Measurements from ENCODE around the gene DLG4. TPM values are rescaled to one million over a fixed set of nuclear protein-coding genes. Genes with fewer than 3 reads are reported as not detected.
"Not testable (repeated sequence)": the region's sequence is repeated elsewhere in the genome, so short reads cannot be mapped to it uniquely, and the experiment has no call there.

DLG4 gene
- total RNA-seq, 1 experiment from 2014 or later = 38.3 TPM

DNA sequence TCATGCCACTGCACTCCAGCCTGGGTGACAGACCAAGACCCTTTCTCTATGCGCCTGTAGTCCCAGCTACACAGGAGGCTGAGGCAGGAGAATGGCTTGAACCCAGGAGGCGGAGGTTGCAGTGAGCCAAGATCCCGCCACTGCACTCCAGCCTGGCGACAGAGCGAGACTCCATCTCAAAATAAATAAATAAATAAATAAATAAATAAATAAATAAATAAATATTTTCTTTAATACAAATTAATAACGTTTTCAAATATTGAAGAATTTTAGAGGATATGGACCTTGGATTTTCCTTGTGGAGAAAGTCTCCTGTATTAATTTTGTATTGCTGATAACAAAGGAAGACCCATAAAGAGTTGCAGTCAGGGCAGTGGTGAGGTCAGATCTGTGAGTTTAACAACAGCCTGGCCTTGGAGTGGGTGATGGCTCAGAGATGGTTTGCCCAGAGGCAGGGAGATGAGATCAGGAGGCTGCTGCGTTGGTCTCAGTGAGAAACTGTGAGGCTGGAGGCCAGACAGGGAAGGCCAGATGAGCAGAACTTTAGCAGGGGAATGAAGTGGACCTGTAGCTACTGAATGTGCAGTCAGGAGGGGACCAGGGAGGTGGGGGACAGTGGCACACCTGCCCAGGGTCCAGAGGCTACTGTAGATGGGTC is 36.1 kb downstream of the DLG4 start:
- Histone ChIP-seq H2BK120ac (ENCODE audit: low read depth, low read length, poor library complexity, severe bottlenecking) (no peak overlapping the region), H3K4me2 (ENCODE audit: insufficient read depth, insufficient read length, low read length) (no peak overlapping the region), H3K18ac (ENCODE audit: insufficient read length, low read depth, low read length) (no peak overlapping the region), H4K5ac (ENCODE audit: insufficient read length, low read depth, low read length) (no peak overlapping the region), H3K23ac (ENCODE audit: insufficient read length, low read depth, low read length) (no peak overlapping the region), H3K27ac (ENCODE audit: insufficient read length, low read depth, low read length) (no peak overlapping the region), H3K23me2 (ENCODE audit: insufficient read length, low read depth, low read length, poor library complexity, severe bottlenecking) (no peaks in the 10 kb centered on the region), H3K9ac (ENCODE audit: extremely low read depth, insufficient read length, low read length) (no peak overlapping the region), H2AFZ (ENCODE audit: low read length) (no peak overlapping the region), H2BK12ac (ENCODE audit: insufficient read length, low read depth, low read length) (no peak overlapping the region), H4K8ac (replicated peaks; ENCODE audit: insufficient read length, low read depth, low read length) (no peak overlapping the region), H3K4ac (ENCODE audit: low read depth, low read length) (no peak overlapping the region), H2BK5ac (ENCODE audit: insufficient read length, low read length) (no peak overlapping the region), H4K20me1 (ENCODE audit: control insufficient read depth, insufficient read depth, insufficient read length) (no peaks in the 10 kb centered on the region), H2BK20ac (ENCODE audit: low read depth, low read length, poor library complexity, severe bottlenecking) (no peak overlapping the region), H3K56ac (ENCODE audit: insufficient read length, low read depth, low read length) (no peak overlapping the region), H3T11ph (ENCODE audit: low read length) (no peak overlapping the region), H3K14ac (ENCODE audit: insufficient read depth, low read length) (no peak overlapping the region), H4K91ac (ENCODE audit: insufficient read length, low read depth, low read length) (no peak overlapping the region), H3K4me1 (ENCODE audit: insufficient read depth, low read length) (no peaks in the 10 kb centered on the region), H2BK15ac (ENCODE audit: low read depth, low read length) (no peak overlapping the region), H3K79me1 (ENCODE audit: insufficient read depth, low read depth, low read length, poor library complexity, severe bottlenecking) (no peaks in the 10 kb centered on the region), H3K79me2 (ENCODE audit: insufficient read depth, low read length) (no peaks in the 10 kb centered on the region), H2AK5ac (ENCODE audit: insufficient read length, low read length) (no peak overlapping the region), H3K27me3 (ENCODE audit: insufficient read depth, low read length) (no peaks in the 10 kb centered on the region), H3K9me3 (ENCODE audit: control insufficient read depth, low read depth, low read length) (no peaks in the 10 kb centered on the region)
- peaks cover 0 to 5% (median 3%) of the 10 kb centered on the region in 3 experiments; a peak in 2 of 7 replicates for H3K36me3 Mint-ChIP-seq (ENCODE audit: insufficient read depth in 1 of 3, low read depth in 3 of 3)
- H3K4me3 Mint-ChIP-seq = no peak overlapping the region
- 0 out of 4 replicates have a peak, but pooled peaks cover 0 to 4% of the 10 kb centered on the region in 2 experiments for H3K4me1 Mint-ChIP-seq
- no CpG with 5 or more reads among the region's 7 CpGs for WGBS (ENCODE audit: extremely low coverage, insufficient read length, low lambda C conversion rate)
- DNase-seq = no peak
- no peaks in the 10 kb centered on the region for H3K9me3 Mint-ChIP-seq
- peak overlapping the region in 2 of 3 experiments; percentile 59 to 60; a peak in 1 of 7 replicates for H3K27ac Mint-ChIP-seq
- peaks cover 15% of the 10 kb centered on the region for H3K27me3 Mint-ChIP-seq (ENCODE audit: low read depth)
- TF ChIP-seq, protein P1, sequence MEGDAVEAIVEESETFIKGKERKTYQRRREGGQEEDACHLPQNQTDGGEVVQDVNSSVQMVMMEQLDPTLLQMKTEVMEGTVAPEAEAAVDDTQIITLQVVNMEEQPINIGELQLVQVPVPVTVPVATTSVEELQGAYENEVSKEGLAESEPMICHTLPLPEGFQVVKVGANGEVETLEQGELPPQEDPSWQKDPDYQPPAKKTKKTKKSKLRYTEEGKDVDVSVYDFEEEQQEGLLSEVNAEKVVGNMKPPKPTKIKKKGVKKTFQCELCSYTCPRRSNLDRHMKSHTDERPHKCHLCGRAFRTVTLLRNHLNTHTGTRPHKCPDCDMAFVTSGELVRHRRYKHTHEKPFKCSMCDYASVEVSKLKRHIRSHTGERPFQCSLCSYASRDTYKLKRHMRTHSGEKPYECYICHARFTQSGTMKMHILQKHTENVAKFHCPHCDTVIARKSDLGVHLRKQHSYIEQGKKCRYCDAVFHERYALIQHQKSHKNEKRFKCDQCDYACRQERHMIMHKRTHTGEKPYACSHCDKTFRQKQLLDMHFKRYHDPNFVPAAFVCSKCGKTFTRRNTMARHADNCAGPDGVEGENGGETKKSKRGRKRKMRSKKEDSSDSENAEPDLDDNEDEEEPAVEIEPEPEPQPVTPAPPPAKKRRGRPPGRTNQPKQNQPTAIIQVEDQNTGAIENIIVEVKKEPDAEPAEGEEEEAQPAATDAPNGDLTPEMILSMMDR (conservative IDR thresholded peaks at IDR 0.05) = no peak

DNA sequence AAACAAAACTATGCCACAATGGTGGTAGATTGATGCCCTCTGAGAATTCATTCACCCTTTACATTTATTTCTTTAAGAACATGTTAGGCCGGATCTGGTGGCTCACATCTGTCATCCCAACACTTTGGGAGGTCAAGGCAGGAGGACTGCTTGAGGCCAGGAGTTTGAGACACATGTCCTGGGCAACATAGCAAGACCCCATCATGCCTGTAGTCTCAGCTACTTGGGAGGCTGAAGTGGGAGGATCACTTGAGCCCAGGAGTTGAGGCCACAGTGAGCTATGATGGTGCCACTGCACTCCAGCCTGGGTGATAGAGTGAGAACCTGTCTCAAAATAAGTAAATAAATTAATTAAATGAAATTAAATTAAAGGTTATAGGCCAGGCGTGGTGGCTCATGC is 37.5 kb downstream of the DLG4 start:
- Mint-ChIP-seq H3K27me3 (ENCODE audit: low read depth) (peaks cover 23% of the 10 kb centered on the region), H3K4me1 (peaks cover 5 to 14% of the 10 kb centered on the region in 2 experiments; a peak in 3 of 4 replicates)
- not testable (repeated sequence) for H2BK5ac ChIP-seq (ENCODE audit: insufficient read length, low read length); H3K79me1 ChIP-seq (ENCODE audit: insufficient read depth, low read depth, low read length, poor library complexity, severe bottlenecking); H2BK120ac ChIP-seq (ENCODE audit: low read depth, low read length, poor library complexity, severe bottlenecking); H3K79me2 ChIP-seq (ENCODE audit: insufficient read depth, low read length); H3K27ac Mint-ChIP-seq; H4K91ac ChIP-seq (ENCODE audit: insufficient read length, low read depth, low read length); H3K18ac ChIP-seq (ENCODE audit: insufficient read length, low read depth, low read length); H2AK5ac ChIP-seq (ENCODE audit: insufficient read length, low read length); H3K14ac ChIP-seq (ENCODE audit: insufficient read depth, low read length); H3K23ac ChIP-seq (ENCODE audit: insufficient read length, low read depth, low read length); H3T11ph ChIP-seq (ENCODE audit: low read length); H3K36me3 Mint-ChIP-seq (ENCODE audit: insufficient read depth in 1 of 3, low read depth in 3 of 3); DNase-seq; H3K27ac ChIP-seq (ENCODE audit: insufficient read length, low read depth, low read length); H2BK15ac ChIP-seq (ENCODE audit: low read depth, low read length); H2BK12ac ChIP-seq (ENCODE audit: insufficient read length, low read depth, low read length); H3K56ac ChIP-seq (ENCODE audit: insufficient read length, low read depth, low read length); H4K5ac ChIP-seq (ENCODE audit: insufficient read length, low read depth, low read length); H4K8ac ChIP-seq (replicated peaks; ENCODE audit: insufficient read length, low read depth, low read length); H3K27me3 ChIP-seq (ENCODE audit: insufficient read depth, low read length); H2BK20ac ChIP-seq (ENCODE audit: low read depth, low read length, poor library complexity, severe bottlenecking); H3K9me3 ChIP-seq (ENCODE audit: control insufficient read depth, low read depth, low read length); H2AFZ ChIP-seq (ENCODE audit: low read length); H3K23me2 ChIP-seq (ENCODE audit: insufficient read length, low read depth, low read length, poor library complexity, severe bottlenecking); H3K9ac ChIP-seq (ENCODE audit: extremely low read depth, insufficient read length, low read length); H3K9me3 Mint-ChIP-seq; H3K4ac ChIP-seq (ENCODE audit: low read depth, low read length); H4K20me1 ChIP-seq (ENCODE audit: control insufficient read depth, insufficient read depth, insufficient read length); H3K4me3 Mint-ChIP-seq; H3K4me1 ChIP-seq (ENCODE audit: insufficient read depth, low read length); H3K4me2 ChIP-seq (ENCODE audit: insufficient read depth, insufficient read length, low read length)
- no CpG with 5 or more reads among the region's 2 CpGs for WGBS (ENCODE audit: extremely low coverage, insufficient read length, low lambda C conversion rate)

Data from H9 (cell line).